ENCODE data around the gene ATRIP. TPM values are rescaled to one million over a fixed set of nuclear protein-coding genes. Genes with fewer than 3 reads are reported as not detected.

Gene ATRIP
- total and polyA plus RNA-seq, 4 donors = 1.7 to 4.6 (median 2.9) TPM

DNA sequence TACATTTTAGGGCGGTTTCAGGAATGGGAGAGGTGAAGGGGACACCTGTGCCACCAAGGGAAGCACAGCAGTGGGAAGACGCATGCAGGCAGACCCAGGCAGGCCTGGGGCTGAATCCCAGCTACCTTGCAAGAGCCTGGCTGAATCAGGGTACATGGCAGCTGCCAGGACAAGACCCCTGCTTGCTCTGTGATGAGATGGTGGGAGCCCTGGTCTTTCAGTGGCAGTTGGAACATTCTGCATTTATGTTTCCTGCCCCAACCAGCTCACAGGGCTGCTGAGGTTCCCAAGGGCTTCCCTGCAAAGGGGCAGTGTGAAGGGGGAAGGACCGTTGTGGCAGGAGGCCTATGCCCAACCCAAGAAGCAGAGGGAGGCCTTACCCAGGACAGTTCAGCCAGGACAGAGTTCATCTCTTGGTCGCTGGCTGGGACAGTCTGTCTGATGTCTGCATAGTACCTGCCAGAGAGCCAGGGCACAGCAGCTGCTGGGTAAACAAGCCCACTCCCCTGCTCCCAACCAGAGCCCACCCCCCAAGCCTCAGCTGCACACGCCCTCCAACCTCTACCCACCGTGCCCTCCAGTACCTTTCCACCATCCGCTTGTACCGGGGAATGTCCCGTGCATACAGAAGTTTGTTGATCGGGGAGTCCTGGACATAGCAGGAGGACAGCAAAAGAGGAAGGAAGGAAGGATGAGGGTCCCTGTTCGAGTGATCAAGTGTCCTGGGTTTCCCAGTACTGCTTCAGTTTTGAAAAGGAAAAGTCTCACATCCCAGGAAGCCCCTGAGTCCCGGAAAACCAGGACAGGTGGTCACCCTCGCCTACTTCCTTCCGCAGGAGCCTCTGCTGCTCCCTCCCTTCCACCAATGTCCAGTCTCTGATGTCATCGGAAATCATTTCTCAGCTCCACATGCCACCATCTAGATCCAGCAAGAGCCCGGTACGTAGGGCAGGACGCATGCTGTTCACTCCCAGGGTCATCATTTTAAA, 39.8 kb upstream of the ATRIP start:
- Histone ChIP-seq H3K27ac (ENCODE audit: low read depth in 1 of 2, low read length in 2 of 2) (no peak overlapping the region), H3K4me3 (ENCODE audit: low read depth in 1 of 3, low read length in 3 of 3) (no peak overlapping the region), H3K36me3 (ENCODE audit: control insufficient read depth in 4 of 4, insufficient read depth in 3 of 4, low read depth in 1 of 4, low read length in 3 of 4) (peaks cover 32 to 89% (median 48%) of the 10 kb centered on the region in 4 donors), H3K9ac (ENCODE audit: low read depth in 1 of 2, low read length in 2 of 2) (no peak overlapping the region), H3K4me1 (ENCODE audit: control insufficient read depth in 4 of 4, insufficient read depth in 4 of 4, low read length in 3 of 4) (no peaks in the 10 kb centered on the region), H3K27me3 (ENCODE audit: control insufficient read depth in 4 of 4, insufficient read depth in 4 of 4, low read length in 3 of 4) (no peaks in the 10 kb centered on the region), H3K9me3 (ENCODE audit: control insufficient read depth in 4 of 4, low read length in 3 of 4) (no peaks in the 10 kb centered on the region)
- TF ChIP-seq NR2F2 (IDR thresholded peaks at IDR 0.05) (no peak), GABPA (IDR thresholded peaks at IDR 0.05 in 1 of 2, conservative IDR thresholded peaks at IDR 0.05 in 1 of 2) (no peak), FOXA2 (IDR thresholded peaks at IDR 0.05) (no peak), EGR1 (IDR thresholded peaks at IDR 0.05; ENCODE audit: low read depth in 2 of 2) (no peak), SP1 (IDR thresholded peaks at IDR 0.05) (no peak), TAF1 (conservative IDR thresholded peaks at IDR 0.05) (no peak), RXRA (IDR thresholded peaks at IDR 0.05) (no peak), HNF4A (conservative IDR thresholded peaks at IDR 0.05) (no peak), HNF4G (IDR thresholded peaks at IDR 0.05) (no peak), RAD21 (IDR thresholded peaks at IDR 0.05) (no peak), JUND (IDR thresholded peaks at IDR 0.05) (no peak), YY1 (IDR thresholded peaks at IDR 0.05) (no peak), FOXA1 (IDR thresholded peaks at IDR 0.05) (no peak)
- TF ChIP-seq, protein P1, sequence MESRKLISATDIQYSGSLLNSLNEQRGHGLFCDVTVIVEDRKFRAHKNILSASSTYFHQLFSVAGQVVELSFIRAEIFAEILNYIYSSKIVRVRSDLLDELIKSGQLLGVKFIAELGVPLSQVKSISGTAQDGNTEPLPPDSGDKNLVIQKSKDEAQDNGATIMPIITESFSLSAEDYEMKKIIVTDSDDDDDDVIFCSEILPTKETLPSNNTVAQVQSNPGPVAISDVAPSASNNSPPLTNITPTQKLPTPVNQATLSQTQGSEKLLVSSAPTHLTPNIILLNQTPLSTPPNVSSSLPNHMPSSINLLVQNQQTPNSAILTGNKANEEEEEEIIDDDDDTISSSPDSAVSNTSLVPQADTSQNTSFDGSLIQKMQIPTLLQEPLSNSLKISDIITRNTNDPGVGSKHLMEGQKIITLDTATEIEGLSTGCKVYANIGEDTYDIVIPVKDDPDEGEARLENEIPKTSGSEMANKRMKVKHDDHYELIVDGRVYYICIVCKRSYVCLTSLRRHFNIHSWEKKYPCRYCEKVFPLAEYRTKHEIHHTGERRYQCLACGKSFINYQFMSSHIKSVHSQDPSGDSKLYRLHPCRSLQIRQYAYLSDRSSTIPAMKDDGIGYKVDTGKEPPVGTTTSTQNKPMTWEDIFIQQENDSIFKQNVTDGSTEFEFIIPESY (IDR thresholded peaks at IDR 0.05) = no peak
- TF ChIP-seq, protein P2, sequence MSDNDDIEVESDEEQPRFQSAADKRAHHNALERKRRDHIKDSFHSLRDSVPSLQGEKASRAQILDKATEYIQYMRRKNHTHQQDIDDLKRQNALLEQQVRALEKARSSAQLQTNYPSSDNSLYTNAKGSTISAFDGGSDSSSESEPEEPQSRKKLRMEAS (IDR thresholded peaks at IDR 0.05) = no peak
- TF ChIP-seq, protein P3, sequence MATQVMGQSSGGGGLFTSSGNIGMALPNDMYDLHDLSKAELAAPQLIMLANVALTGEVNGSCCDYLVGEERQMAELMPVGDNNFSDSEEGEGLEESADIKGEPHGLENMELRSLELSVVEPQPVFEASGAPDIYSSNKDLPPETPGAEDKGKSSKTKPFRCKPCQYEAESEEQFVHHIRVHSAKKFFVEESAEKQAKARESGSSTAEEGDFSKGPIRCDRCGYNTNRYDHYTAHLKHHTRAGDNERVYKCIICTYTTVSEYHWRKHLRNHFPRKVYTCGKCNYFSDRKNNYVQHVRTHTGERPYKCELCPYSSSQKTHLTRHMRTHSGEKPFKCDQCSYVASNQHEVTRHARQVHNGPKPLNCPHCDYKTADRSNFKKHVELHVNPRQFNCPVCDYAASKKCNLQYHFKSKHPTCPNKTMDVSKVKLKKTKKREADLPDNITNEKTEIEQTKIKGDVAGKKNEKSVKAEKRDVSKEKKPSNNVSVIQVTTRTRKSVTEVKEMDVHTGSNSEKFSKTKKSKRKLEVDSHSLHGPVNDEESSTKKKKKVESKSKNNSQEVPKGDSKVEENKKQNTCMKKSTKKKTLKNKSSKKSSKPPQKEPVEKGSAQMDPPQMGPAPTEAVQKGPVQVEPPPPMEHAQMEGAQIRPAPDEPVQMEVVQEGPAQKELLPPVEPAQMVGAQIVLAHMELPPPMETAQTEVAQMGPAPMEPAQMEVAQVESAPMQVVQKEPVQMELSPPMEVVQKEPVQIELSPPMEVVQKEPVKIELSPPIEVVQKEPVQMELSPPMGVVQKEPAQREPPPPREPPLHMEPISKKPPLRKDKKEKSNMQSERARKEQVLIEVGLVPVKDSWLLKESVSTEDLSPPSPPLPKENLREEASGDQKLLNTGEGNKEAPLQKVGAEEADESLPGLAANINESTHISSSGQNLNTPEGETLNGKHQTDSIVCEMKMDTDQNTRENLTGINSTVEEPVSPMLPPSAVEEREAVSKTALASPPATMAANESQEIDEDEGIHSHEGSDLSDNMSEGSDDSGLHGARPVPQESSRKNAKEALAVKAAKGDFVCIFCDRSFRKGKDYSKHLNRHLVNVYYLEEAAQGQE (IDR thresholded peaks at IDR 0.05) = no peak
- TF ChIP-seq, protein P4, sequence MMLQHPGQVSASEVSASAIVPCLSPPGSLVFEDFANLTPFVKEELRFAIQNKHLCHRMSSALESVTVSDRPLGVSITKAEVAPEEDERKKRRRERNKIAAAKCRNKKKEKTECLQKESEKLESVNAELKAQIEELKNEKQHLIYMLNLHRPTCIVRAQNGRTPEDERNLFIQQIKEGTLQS (IDR thresholded peaks at IDR 0.05) = no peak
- TF ChIP-seq, protein P5, sequence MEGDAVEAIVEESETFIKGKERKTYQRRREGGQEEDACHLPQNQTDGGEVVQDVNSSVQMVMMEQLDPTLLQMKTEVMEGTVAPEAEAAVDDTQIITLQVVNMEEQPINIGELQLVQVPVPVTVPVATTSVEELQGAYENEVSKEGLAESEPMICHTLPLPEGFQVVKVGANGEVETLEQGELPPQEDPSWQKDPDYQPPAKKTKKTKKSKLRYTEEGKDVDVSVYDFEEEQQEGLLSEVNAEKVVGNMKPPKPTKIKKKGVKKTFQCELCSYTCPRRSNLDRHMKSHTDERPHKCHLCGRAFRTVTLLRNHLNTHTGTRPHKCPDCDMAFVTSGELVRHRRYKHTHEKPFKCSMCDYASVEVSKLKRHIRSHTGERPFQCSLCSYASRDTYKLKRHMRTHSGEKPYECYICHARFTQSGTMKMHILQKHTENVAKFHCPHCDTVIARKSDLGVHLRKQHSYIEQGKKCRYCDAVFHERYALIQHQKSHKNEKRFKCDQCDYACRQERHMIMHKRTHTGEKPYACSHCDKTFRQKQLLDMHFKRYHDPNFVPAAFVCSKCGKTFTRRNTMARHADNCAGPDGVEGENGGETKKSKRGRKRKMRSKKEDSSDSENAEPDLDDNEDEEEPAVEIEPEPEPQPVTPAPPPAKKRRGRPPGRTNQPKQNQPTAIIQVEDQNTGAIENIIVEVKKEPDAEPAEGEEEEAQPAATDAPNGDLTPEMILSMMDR (IDR thresholded peaks at IDR 0.05; ENCODE audit: low read depth, low read length, missing input control) = no peak
- DNase-seq (ENCODE audit: low spot score) = no peak
- WGBS = 84% methylated on average over 18 of the region's 18 CpGs

Data from liver (tissue), 9 donors.